Stimulated activated CD4-positive, alpha-beta T cell treated with anti-CD3 and anti-CD28 coated beads, Interleukin-1b, Interleukin-23, amount 100 ng/mL, for 4 hours (primary cell): ENCODE results near the gene TRAPPC2.
"Not testable (repeated sequence)": the region's sequence is repeated elsewhere in the genome, so short reads cannot be mapped to it uniquely, and the experiment has no call there.

Experiments used
- DNase-seq, 2 donors: peaks; one replicate each; pipeline ENCODE4 v3.0.0-alpha.2; 2020; ENCODE audit warnings: low read depth in 2 of 2

The TRAPPC2 gene

DNA sequence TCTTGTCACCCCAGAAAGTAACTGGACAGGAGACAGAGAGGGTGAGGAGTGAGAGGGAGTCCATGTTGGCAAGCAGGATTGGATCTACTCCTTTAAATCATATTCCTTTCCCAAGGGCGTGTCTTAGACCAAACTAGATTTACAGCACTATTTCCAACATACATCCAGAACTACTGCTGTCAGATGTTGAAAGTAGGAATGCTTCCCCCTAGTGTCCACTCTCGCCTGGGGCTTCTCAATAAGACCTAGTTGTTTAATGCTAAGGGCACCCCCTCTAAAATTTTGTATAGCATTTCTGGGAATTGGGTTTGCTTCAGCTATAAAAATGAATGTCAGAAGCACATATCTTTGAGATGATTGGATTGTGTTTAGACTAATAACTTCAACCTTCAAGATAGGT, 13.4 kb upstream of the TRAPPC2 start:
- no peak for DNase-seq

DNA sequence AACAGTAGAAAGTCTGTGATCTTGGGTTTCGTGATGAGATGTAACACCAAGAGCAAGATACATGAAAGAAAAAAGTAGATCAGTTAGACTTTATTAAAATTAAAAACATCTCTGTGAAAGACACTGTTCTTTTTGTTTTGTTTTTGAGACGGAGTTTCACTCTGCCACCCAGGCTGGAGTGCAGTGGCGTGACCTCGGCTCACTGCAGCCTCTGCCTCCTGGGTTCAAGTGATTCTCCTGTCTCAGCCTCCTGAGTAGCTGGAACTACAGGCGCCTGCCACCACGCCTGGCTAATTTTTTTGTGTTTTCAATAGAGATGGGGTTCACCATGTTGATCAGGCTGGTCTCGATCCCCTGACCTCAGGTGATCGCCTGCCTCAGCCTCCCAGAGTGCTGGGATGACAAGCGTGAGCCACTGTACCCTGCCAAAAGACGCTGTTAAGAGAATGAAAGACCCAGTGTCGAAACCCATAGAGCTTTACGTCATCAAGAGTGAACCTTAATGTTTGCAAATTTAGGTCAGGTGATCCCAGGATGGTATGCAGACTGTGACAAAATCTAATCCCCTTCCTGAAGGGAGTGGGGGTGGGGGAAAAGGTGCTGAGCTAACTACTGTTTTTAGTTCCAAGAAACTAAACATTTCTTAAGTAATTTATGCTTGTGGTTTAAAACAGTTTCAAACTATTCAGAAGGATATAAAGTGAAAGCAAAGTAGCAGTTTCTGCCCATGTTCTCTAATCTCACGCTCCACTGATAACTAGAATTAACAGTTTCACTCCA, 8.2 kb upstream of the TRAPPC2 start:
- peak; percentile 7 to 11 for DNase-seq

DNA sequence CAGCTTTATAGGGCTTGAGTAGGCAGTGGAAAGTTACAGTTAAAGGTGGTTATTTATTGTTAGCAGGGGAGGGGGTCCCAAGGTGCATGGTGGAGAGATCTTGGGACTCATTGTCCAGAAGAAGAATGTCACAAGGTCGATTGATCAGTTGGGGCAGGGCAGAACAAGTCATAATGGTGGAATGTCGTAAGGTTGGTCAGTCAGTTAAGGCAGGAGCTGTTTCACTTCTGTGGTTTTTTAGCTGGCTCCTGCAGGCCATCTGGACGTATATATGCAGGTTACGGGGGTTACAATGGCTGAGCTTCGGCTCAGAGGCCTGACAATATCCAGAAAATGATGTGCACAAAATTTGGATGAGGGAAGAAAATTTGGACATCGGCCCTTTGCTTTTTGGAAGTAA, 7.3 kb upstream of the TRAPPC2 start:
- DNase-seq = no peak

DNA sequence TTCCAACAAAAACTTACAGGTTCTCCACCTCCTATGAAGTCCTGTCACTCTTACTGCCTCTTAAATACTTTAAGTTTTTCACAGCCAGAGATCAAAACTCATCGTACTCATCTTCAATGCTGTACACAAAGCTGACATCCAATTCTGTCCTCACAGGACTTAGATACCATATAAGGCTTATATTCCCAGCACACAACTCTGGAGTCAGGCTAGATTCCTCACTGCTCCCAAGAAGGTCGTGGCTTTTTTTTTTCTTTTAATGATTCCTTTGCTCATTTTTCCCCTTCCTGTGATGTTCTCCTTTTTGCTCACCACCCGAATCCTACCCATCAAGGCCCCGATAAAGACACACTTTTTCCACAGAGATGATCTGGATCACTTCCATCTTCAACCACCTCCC, 914 bp downstream of the TRAPPC2 start:
- DNase-seq = no peak

DNA sequence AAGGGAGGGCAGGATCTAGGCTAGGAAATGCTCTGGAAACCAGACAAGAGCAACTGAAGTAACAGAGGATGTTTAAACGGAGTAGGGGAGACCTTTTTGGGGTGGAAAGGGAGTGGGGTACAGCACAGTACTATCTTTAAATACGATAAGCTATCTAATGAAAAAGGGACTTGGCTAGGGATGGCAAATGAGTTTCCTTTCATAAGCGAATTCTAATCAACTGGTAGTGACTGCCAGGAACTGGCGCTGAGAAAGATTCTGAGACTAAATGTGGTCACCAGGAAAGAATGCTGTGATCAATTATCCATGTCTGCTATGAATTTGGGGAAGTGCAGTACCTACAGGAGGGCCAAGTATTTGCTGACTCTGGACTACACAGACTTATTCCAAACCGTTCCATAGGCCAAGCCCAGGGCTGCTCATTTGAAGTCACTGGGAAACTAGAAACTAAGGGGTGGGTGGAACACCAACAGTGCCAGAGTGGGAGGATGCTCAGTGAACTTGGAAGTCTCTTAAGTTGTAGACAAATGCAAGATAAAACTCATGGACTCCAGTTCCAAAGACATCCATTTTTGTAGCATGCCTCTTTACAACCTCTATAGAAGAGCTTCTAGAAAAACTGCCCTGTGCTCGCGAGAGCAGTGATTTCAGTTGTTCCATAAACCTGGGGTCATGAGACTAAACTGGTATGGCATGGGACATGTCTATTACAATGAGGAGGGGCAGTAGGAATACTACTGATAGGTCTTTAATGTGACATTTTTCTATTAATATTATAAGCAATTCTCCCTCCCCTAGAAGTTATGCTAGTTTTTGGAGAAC, 2.0 kb downstream of the TRAPPC2 start:
- no peak for DNase-seq

DNA sequence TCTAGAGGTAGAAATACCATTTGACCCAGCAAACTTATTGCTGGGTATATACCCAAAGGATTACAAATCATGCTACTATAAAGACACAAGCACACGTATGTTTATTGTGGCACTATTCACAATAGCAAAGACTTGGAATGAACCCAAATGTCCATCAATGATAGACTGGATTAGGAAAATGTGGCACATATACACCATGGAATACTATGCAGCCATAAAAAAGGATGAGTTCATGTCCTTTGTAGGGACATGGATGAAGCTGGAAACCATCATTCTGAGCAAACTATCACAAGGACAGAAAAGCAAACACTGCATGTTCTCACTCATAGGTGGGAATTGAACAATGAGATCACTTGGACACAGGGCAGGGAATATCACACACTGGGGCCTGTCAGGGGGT, 3.9 kb downstream of the TRAPPC2 start:
- DNase-seq = not testable (repeated sequence)

DNA sequence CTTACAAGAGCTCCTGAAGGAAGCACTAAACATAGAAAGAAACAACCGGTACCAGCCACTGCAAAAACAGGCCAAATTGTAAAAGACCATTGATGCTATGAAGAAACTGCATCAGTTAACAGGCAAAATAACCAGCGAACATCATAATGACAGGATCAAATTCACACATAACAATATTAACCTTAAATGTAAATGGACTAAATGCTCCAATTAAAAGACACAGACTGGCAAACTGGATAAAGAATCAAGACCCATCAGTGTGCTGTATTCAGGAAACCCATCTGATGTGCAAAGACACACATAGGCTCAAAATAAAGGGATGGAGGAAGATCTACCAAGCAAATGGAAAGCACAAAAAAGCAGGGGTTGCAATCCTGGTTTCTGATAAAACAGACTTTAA, 7.8 kb downstream of the TRAPPC2 start:
- DNase-seq = not testable (repeated sequence)

DNA sequence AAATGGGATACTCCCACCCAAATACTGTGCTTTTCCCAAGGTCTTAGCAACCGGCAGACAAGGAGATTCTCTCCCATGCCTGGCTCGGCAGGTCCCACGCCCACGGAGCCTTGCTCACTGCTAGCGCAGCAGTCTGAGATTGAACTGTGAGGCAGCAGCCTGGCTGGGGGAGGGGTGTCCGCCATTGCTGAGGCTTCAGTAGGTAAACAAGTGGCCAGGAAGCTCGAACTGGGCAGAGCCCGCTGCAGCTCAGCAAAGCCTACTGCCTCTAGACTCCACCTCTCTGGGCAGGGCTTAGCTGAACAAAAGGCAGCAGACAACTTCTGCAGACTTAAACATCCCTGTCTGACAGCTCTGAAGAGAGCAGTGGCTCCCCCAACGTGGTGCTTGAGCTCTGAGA, 9.5 kb downstream of the TRAPPC2 start:
- peak in 1 of 2 donors; percentile 21 for DNase-seq

DNA sequence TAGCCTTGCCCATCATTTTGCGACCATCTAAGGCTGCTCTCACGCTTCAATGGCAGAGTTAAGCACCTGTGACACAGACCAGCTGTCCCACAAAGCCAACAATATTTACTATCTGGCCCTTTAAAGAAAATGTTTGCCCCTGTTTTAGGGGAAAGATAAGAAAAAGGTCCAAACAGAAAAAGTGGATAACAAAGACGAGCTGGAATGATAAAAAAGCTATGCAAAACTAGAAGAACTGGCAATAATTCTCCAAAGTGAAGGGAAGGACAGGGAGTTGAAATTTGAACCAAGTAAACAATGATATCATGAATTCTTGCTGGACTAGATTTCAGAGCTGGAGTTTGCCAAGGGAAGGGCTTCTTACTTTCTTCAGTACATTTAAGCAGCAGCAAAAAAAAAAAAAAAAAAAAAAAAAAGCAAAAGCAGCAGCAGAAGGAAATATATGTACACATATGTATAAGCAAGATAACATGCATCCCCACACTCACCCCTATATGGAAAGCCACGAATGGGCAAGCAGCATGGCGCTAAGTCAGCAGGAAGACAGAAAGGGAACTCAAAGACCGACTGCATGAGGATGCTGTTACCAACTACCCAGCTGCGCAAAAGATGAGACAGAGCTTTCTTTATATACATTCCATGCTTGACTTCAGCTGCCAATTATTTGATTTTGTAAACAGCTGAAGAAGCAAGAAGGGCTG, 12.5 kb downstream of the TRAPPC2 start:
- DNase-seq = no peak

DNA sequence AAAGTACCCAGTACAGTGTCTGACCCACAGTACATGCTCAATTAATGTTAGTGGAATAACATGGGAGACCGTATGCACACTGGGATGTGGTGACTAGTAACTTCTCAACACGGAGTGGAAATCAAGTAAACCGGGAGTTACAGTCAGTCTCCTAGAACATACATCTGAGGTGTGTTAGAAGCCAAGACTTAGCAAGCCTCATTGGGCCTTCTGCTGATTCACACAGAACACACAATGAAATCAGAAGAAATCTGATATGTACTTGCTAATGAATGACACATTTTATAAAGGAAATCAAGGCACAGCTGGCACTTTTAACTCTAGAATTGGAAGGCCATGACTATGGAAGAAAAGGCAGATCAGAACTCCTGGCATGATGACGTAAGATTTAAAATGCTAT, 13.0 kb downstream of the TRAPPC2 start:
- no peak for DNase-seq

DNA sequence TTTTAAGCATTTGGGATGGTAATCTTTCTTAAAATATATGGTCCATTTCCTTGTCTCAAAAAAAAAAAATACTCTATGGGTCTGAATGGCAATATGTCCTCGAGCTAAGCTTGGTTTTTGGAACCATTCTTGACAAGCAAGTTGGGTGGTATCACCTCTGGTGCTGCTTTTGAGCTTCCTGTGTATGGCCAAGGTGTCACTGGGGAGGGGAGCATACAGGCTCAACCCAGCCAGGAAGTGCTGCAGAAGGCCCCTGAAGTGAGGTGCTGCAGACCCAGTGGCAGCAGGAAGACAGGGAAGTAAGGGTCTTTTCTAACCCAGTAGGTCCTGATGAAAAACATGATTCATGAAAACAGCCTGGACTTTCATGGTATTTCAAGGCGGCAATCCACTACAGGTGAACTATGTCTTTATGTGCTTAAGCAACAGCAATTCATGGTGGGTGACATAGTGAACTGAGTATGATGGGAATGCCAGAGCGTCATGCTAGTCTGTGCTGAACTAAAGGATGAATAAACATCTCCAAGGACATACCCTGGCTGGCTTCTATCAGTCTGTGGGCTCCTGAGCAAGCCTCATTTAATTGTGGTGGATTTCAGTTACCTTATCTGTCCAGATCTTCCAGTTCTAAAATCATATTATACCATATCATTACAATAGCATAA, 15.1 kb downstream of the TRAPPC2 start:
- DNase-seq = no peak

DNA sequence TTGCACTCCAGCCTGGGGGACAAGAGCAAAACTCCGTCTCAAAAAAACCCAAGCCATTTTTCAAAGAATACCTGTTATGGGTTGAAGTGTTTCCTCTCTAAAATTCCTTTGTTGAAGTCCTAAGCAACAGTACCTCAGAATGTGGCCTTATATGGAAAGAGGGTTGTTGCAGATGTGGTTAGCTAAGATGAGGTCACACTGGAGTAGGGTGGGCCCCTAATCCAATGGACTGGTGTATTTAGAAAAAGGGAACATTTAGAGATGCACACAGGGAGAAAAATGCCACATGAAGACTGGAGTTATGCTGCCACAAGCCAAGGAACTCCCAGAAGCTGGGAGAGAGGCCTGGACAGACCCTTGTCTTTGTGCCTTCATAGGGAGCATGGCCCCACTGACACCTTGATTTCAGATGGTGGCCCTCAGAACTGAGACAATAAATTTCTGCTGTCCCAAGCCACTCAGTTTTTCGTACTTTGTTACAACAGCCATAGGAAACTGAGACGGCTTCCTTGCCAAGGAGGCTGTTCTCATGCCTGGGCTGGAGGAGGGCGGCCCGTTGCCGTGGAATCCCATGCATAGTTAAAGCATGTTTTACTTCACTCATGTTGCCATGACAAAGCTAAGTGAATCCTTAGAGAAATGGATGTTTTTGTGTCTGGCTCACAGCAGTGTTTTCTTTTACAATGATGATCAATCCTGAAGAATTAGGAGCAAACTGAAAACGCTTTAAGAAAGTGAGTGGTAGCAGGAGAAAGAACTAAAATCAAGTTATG, 16.5 kb downstream of the TRAPPC2 start:
- DNase-seq = no peak

DNA sequence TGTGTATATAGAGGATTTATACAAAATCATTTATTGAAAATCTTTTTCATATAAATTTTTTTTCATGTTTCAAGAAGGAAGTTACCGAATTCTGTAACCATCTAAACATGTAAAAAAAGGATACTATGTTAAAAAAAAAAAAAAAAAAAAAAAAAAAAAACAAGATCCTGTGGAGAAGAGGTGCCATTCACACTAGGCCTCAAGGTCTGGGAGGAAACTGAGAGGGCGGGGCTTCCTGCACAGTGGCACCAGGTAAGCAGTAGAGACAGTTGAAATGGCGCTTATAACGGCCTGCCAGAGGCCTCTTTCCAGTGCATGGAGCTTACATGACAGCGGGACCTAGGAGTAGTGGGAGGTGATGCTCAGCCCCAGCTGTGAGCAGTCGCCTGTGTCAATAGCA, 17.5 kb downstream of the TRAPPC2 start:
- DNase-seq = no peak

DNA sequence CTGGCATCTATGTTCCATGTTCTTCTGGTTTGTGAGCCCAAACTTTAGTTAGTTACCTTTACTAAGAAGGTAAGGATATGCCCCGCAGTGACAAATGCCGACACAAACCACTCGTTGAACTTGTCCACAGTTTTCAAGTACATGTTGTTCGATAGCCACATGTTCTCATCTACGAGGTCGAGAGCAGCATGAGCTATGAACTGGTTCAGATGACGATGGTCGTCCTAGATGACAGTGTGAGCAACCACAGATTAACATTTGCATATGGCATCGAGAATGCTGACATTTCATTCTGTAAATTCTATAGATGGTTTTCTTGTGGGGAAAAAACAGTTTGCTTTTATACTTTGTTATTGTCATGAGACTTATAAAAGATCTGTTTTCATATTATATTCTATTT, 18.0 kb downstream of the TRAPPC2 start:
- DNase-seq = no peak

DNA sequence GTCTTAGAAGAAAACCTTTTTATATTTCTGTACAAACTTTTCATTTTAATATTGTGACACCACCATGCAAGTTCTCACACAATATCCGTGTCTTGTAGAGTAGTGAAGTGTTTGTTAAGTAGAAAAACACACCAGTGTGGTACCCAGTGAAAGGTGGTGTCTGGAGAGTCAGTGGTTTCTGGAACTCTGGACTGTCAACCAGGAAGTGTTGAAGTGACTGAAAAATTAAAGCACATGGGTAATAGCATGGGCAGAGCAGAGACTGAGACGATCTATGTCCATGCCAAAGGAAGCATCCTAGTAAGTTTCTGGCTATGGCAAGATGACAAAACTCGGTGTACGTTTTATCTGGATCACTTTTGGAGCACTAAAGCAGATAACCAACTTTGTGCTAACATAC, 23.3 kb downstream of the TRAPPC2 start:
- no peak for DNase-seq

DNA sequence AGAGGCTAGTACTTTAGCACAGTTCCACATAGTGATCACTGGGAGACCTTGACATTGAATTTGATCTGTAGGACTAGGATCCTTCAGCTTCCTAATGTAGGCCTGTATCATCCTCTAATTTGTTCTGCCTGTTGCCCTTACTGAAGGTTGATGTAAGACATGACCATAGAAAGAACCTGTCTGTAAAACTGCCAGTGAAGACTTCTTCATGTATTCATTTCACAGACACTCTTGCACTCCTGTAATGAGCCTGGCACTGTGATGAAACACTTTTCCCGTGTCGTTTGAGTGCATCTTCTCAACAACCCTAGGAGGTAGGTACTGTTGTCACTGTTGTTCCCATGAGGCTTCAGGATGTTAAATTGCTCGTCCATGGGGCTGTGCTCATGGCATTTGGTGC, 30.8 kb downstream of the TRAPPC2 start:
- DNase-seq = no peak

DNA sequence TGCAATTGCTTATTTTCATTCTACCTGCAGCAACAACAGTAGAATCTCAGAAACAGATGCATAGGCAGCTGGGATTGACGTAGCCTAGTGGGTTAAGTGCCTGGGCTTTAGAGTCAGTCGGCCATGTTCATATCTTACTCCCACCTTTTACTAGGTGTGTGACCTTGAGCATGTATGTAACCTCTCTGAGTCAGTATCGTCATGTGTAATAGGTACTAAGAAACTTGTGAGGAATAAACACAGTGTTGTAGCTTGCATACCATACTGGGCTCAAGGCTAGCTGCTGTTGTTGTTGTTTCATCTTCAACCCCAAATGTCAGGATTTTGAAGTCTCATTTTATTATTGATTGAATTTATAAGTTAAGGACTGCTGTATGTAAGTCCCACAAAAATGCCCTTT, 31.3 kb downstream of the TRAPPC2 start:
- no peak for DNase-seq

DNA sequence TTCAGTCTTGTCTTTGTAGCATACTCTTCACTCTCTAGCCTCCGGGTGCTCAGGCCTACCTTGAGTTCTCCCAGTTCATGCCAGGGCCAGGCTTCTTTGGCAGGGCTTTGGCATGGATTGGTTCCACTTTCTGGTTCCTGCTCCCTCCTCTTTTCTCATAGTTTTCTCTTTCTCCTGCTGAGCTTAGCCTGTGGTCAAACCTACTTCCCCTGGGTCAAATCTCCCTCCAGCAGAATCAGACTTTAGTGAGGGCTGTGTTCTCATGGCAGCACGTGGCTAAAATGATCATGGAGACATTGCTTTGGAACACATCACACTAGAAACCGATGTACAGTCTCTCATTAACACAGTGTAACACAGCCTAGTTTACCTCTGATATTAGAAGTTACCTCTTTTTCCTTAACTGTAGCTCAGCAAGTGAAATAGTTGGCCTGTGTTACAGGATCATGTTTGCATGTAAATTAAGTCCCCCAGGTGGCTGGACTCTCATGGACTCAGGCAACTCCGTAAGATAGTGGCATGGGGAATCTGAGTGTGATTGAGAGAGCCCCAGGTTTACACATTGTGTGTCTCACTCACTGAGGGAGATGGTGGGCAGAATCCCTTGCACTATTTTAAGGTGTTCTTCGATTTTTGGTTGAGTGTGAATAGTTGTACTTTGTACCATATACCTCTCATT, 32.2 kb downstream of the TRAPPC2 start:
- no peak for DNase-seq

DNA sequence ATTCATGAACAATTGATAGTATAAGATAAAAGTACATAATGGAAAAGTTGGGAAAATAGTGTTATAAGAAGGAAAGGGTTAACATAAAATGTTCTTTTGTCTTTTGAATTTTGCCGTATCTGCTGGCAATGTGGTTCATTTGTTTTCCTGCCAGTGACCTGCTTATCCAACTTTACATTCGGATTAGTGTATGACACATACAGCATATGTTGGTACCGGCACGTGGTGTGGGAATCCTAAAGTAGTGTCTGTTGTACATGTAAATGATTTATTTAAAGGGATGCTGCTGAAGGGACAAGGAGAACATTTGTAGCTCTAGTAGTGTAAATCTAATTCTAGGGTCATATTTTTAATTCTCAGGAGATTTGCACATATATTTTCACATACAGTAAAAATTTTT, 34.0 kb downstream of the TRAPPC2 start:
- no peak for DNase-seq

DNA sequence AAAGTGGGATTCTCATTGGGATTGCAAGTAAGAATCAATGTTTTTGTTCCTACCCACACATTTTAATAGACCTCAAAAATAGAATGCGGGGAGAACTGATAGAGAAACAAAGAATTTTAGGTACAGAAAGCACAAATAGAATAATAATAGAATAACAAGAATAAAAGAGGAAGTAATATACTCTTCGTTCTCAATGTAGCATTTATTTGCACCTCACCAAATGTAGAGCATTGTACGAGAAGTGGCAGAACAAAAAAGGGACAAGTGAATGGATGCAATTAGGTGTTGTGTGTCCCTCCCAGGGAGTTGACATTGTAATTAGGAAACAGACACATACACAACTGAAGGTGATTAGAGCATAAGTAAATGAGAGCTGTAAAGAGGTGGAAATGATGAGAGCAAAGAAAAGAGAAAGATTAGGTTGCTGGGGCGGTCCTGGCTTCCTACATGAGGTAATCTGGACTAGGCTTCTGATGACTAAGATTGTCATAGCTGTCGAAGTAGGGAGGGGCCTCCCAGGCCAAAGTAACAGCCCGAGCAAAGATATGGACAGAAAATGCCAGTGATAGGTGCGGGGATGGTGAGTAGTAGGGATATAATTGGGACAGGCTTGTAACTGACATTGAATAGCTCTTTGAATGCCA, 35.1 kb downstream of the TRAPPC2 start:
- DNase-seq = no peak
